Nephron progenitor cell (in vitro differentiated cells): Measurements from ENCODE around the gene PDS5A.

Experiments used
- DNase-seq: peaks from one replicate; pipeline ENCODE4 v3.0.0; 2021
- H3K27ac Mint-ChIP-seq: 2 replicates; pipeline ENCODE4 v1.8.0; 2021; ENCODE audit warnings: mild to moderate bottlenecking, moderate library complexity, mixed read lengths
- H3K27me3 Mint-ChIP-seq: 2 replicates; pipeline ENCODE4 v1.8.0; 2021; ENCODE audit warnings: mild to moderate bottlenecking, low read depth, mixed read lengths; ENCODE audit not compliant: poor library complexity
- H3K36me3 Mint-ChIP-seq: 2 replicates; pipeline ENCODE4 v1.8.0; 2021; ENCODE audit warnings: low read depth, mixed read lengths
- H3K4me1 Mint-ChIP-seq: 2 replicates; pipeline ENCODE4 v1.8.0; 2021; ENCODE audit warnings: mixed read lengths
- H3K4me3 Mint-ChIP-seq: 2 replicates; pipeline ENCODE4 v1.8.0; 2021; ENCODE audit warnings: mild to moderate bottlenecking, moderate library complexity, mixed read lengths
- H3K9me3 Mint-ChIP-seq: 2 replicates; pipeline ENCODE4 v1.8.0; 2021; ENCODE audit warnings: mild to moderate bottlenecking, moderate library complexity, mixed read lengths
- TF ChIP-seq, protein P1 (sequence below): fragments of 200-600 bp; sonication (generic); IDR thresholded peaks from 2 replicates; pipeline ENCODE4 v1.5.0; 2021; ENCODE audit warnings: antibody characterized with exemption

PDS5A gene

DNA sequence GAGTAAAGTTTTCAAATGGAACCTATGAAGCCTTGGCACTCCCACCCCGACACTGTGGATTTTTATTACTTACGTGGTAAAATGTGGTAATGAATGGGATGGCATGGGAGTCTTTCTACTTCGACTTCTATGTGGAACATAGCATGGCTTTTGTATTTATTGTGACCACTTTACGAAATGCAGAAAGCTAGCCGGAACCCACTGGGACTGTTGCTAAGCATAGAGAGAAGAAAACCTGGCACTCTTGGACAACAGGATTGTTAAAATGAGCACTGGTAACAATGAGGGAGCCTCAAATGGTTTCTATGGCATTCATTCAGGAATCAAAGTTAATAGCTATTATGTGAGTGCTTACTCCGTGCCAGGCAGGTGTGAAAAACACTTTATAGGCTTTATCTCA, 113.3 kb downstream of the PDS5A start:
- Mint-ChIP-seq H3K36me3 (peaks cover 65% of the 10 kb centered on the region), H3K4me3 (no peak overlapping the region), H3K27me3 (no peaks in the 10 kb centered on the region), H3K9me3 (no peaks in the 10 kb centered on the region), H3K27ac (peak overlapping the region; percentile 36), H3K4me1 (no peaks in the 10 kb centered on the region)
- TF ChIP-seq, protein P1, sequence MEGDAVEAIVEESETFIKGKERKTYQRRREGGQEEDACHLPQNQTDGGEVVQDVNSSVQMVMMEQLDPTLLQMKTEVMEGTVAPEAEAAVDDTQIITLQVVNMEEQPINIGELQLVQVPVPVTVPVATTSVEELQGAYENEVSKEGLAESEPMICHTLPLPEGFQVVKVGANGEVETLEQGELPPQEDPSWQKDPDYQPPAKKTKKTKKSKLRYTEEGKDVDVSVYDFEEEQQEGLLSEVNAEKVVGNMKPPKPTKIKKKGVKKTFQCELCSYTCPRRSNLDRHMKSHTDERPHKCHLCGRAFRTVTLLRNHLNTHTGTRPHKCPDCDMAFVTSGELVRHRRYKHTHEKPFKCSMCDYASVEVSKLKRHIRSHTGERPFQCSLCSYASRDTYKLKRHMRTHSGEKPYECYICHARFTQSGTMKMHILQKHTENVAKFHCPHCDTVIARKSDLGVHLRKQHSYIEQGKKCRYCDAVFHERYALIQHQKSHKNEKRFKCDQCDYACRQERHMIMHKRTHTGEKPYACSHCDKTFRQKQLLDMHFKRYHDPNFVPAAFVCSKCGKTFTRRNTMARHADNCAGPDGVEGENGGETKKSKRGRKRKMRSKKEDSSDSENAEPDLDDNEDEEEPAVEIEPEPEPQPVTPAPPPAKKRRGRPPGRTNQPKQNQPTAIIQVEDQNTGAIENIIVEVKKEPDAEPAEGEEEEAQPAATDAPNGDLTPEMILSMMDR = no peak
- no peak for DNase-seq

DNA sequence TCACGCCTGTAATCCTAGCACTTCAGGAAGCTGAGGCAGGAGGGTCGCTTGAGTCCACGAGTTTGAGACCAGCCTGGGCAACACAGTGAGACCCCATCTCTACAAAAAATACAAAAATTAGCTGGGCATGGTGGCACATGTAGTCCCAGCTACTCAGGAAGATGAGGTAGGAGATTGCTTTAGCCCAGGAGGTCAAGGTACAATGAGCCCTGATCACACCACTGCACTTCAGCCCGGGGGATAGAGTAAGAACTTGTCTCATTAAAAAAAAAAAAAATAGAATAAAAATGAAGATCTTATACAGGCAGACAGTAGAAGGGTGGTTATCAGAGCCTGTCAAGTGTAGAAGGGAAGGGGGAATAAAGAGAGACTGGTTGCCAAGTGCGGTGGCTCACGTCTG, 116.9 kb downstream of the PDS5A start:
- TF ChIP-seq, protein P1 = no peak
- Mint-ChIP-seq H3K27ac (peak overlapping the region; percentile 46), H3K4me3 (no peak overlapping the region), H3K27me3 (peaks cover 3% of the 10 kb centered on the region), H3K36me3 (peaks cover 77% of the 10 kb centered on the region), H3K9me3 (peaks cover 13% of the 10 kb centered on the region), H3K4me1 (no peaks in the 10 kb centered on the region)
- DNase-seq = no peak

DNA sequence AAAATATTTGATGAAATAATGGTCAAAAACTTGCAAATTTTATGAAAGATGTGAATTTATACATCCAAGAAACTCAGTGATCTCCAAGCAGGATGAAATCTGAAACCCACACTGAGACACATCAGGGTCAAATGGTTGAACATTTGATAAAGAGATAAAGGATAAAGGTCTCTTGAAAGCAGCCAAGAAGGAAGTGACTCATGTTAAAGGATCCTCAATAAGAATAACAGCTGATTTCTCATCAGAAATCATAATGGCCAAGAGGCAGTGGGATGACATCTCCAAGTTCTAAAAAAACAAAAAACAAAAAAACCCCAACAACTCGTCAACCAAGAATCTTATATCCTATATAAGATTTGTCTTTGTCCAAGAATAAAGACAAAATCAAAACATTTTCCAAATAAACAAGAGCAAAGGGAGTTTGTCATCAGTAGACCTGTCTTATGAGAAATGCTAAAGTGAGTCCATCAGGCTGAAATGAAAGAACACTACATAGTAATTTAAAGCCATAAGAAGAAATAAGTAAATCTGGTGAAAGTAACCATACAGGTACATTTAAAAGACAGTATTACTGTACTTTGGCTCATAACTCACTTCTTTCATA, 121.7 kb downstream of the PDS5A start:
- peaks cover 22% of the 10 kb centered on the region for H3K9me3 Mint-ChIP-seq
- no peaks in the 10 kb centered on the region for H3K4me1 Mint-ChIP-seq
- TF ChIP-seq, protein P1 = no peak
- H3K27me3 Mint-ChIP-seq = peaks cover 3% of the 10 kb centered on the region
- H3K27ac Mint-ChIP-seq = no peak overlapping the region
- no peak for DNase-seq
- no peak overlapping the region for H3K4me3 Mint-ChIP-seq
- peaks cover 83% of the 10 kb centered on the region for H3K36me3 Mint-ChIP-seq

DNA sequence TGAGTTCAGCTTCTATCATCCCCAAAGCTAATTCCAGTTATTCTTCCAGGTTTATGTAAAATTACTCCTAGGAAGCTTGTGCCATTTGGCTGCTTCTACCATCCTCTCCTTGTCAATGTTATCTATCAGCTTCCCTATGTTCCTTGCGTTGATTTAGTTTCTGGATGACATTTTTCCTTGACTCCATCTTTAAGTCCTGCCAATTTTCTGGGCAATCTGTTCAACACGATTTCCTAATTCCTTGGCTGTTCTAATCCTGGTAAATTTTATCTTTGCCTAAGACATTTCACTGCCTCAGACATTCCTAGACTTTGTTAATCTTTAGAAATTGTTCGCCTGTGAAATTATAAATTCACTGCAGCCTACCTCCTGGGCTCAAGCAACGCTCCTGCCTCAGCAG, 125.1 kb downstream of the PDS5A start:
- TF ChIP-seq, protein P1 = no peak
- Mint-ChIP-seq H3K27ac (peak overlapping the region; percentile 10), H3K36me3 (peaks cover 61% of the 10 kb centered on the region), H3K4me1 (no peaks in the 10 kb centered on the region), H3K9me3 (peaks cover 22% of the 10 kb centered on the region), H3K4me3 (no peak overlapping the region), H3K27me3 (peaks cover 3% of the 10 kb centered on the region)
- DNase-seq = no peak

DNA sequence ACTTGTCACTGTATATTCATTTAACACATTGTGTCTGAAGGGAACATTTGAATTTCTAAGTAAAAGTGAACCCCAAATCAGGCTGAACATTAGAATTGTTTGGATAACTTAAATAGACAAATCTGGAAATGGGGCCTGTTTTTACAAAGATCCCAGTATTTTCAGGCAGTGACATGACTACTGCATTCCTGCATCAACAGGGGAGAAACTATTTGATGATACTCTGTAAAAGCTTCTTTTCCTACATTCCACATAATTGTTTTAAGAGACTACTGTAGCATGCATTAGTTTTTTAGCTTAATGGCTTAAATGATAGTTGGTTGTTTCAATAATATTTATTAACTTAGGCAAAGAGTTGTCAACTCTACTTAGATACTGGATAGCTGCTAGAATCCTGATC, 127.0 kb downstream of the PDS5A start:
- Mint-ChIP-seq H3K9me3 (peaks cover 8% of the 10 kb centered on the region), H3K4me3 (no peak overlapping the region), H3K27ac (no peak overlapping the region), H3K36me3 (peaks cover 46% of the 10 kb centered on the region), H3K4me1 (no peaks in the 10 kb centered on the region), H3K27me3 (no peaks in the 10 kb centered on the region)
- DNase-seq = no peak
- TF ChIP-seq, protein P1 = no peak

DNA sequence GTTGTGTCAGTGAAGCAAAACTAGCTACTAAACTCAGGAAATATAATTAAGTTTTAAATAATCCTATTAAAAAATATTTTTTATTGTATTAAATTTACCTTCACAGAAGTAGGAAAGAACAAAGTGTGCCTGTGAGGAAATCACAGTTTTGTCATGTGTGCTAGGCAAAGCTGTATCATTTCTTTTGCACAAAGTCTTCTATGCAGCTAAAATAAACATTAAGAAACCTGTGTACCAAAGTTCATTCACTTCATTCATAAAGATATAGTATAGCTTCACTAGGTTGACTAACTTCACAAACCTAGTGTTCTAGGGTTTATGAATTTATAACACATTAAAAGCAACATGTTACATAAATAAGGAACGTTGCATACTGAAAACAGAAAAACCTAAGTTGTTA, 131.0 kb downstream of the PDS5A start:
- DNase-seq = no peak
- peaks cover 29% of the 10 kb centered on the region for H3K36me3 Mint-ChIP-seq
- no peaks in the 10 kb centered on the region for H3K9me3 Mint-ChIP-seq
- no peak overlapping the region for H3K27ac Mint-ChIP-seq
- no peaks in the 10 kb centered on the region for H3K4me1 Mint-ChIP-seq
- H3K27me3 Mint-ChIP-seq = peaks cover under 1% of the 10 kb centered on the region
- TF ChIP-seq, protein P1 = no peak
- H3K4me3 Mint-ChIP-seq = no peak overlapping the region
